GM19238 (cell line): ENCODE measurements around the gene GNB5.
"Not testable (repeated sequence)": the region's sequence is repeated elsewhere in the genome, so short reads cannot be mapped to it uniquely, and the experiment has no call there.

Source experiments
- DNase-seq: peaks from one replicate; pipeline ENCODE4 v3.0.0; 2011; ENCODE audit warnings: low spot score; ENCODE audit not compliant: insufficient read length

Gene GNB5

DNA sequence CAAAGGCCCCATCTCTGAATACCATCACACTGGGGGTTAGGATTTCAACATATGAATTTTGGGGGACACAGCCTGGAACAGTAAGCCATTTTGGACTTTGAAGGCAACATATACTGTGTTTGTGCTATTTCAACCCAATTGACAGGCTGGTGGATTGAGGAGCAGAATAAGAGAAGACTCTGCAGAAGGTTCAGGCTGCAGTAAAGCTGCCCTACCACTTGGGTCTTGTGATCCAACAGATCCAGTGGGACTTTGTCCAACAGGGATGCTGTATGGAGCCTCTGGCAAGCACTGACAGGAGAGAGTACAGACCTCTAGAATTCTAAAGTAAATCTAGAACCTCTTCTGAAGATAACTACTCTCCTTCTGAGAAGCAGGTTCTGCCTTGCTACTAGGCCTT is 77.5 kb downstream of the GNB5 start:
- DNase-seq = no peak

DNA sequence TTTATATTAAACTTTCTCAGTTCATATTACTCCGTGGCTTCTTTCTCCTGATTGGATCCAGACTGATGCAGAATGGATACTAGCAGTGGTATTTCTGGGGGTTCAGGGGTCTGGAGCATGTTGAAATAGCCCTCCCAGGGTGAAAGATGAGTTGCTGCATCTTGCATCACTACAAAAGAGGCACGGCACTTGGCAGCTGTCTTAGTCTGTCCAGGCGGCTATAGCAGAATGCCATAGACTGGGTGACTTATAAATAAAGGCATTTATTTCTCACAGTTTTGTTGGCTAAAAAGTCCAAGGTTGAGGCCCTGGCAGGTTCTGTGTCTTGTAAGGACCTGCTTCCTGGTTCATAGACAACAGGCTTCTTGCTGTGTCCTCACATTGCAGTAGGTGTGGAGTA is 78.0 kb downstream of the GNB5 start:
- no peak for DNase-seq

DNA sequence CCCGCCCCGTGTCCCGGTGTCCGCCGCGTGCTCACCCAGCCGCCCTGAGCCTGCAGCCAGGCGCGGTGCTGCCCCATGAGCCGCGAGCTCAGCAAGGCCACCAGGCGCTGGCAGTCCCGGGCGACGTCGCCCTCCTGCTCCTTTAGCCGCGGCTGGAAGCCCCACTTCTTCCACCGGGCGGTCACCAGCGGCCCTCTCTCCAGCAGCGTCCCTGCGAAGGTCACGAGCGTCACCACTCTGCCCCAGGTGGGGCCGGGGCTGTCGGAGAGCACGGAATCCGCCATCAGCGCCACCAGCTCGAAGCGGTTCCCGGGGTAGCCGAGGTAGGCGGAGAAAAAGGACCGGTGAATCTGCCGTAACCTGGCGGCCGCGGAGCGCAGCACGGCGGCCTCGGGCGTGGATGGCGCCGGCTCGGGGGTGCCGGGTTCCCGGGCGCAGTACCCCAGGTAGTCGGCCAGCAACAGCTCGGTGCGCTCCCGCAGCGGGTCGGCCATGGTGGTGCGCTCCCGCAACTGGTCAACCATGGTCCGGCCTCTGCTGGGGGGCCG is 78.9 kb downstream of the GNB5 start:
- DNase-seq = peak; percentile 37

DNA sequence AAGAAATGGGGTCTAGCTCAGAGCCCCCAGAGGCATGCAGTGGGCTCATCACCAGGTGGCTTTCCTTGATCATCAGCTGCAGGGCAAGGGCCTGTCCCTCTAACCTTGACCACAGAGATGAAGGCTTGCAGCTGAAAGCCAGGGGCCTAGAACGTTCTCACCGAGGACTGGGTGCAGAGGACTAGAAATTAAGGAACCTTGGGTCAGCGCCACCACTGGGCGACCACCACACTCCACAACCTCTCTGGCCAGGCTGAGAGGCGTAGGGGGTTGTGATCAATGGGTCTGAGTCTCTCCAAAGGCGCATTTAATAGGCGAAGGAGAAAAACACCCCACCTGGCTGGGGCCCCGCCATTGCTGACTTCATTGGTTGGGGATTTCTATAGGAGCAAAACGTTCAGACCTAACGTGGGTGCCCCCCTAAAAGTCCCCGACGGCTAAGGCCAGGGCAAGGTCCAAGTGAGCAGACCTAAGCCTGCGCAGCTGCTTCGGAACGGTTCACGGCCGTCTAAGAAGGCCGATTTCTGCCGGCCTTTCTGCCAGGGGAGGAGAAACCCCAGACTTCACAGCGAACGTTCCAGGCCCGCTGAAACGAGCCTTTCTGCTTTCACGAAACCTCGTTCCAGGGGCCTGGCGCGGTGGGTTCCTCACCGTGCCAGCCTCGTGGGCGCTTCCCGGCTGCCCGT is 79.5 kb downstream of the GNB5 start:
- no peak for DNase-seq

DNA sequence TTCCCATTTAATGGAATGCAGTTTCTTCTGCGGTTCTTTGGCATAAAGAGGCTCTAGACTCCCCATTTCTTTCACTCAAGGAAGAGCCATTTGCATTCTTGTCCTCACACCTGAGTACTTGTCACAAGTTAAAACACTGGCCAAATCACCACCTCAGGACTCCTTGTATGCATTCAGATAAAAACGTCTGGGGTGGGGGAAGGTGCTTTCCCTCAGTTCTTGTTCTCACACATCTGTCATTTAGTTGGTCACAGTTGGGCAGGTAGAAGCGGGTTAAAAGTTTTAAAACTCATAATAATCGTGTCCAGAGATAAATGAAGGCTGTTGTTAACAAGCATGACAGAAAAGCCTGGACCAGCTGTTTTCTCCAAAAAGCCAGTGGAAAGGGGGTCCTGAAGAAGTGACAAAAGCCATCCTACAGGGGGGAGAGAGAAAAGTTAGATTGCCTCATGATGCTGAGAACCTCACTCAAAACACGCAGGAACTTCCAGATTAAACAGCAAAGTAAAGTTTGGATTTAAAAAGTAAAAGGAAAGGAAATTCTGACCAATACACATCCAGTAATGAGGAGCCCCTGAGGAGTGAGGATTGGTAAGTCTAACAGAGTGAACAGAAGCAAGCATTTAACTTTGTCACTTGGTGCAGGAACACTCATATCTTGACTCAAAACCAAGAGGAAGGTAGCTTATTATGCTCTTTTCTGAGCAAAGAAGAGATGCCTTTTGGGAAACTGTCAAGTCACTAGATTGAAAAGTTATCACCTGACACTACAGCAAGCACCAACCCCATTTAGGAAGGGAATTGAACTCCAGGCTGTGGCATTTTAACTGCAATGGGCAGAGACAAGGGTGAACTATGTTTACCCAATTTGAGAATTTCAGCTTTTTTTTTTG is 81.4 kb downstream of the GNB5 start:
- DNase-seq = no peak

DNA sequence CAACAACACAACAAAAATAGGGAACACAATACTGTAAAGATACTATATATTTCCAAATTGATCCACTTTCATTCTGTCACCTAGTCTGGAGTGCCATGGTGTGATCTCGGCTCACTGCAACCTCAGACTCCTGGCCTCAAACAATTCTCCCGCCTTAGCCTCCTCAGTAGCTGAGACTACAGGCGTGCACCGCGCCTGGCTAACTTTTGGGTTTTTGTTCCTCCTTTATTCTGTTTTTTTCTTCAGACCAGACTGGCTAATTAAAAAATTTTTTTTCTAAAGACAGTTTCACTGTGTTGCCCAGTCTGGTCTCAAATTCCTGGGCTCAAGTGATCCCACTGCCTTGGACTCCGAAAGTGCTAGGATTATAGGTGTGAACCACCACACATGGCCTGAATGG is 84.0 kb downstream of the GNB5 start:
- DNase-seq = no peak

DNA sequence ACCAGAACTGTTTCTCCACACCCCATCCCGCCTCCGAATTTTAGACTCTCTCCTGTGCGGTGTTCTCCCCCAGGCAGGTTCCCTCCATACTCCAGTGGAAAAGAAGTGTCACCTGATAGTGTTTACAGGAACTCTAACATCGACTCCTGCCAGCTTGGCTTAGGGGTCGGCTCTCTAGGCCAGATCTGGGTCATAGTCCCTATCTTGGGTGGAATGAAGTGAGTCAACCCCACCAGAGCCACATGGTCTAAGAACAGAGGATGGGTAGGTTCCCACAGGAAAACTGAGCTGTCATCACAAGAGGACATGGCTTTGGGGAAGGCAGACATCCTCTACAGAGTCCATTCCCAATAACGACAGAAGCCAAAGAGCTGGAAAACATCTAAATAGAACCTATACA is 84.6 kb downstream of the GNB5 start:
- DNase-seq = no peak

DNA sequence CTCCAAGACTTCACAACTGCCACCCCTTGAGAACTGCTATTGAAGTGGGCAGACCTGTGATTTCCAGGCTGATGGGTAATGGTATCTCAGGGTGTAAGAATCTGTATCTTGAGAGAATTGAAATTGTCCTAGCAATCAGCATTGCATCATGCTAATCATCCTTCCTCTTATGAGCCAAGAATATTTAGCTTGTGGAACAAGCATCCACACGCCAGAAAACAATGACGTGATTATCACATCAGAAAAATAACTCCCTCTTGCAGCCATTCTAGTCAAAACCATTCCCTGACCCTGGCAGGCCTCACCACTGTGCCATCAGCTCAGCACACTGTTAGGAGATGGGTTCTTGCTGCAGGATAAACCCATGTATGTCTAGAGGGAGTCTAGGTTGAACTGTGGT is 85.3 kb downstream of the GNB5 start:
- DNase-seq = no peak

DNA sequence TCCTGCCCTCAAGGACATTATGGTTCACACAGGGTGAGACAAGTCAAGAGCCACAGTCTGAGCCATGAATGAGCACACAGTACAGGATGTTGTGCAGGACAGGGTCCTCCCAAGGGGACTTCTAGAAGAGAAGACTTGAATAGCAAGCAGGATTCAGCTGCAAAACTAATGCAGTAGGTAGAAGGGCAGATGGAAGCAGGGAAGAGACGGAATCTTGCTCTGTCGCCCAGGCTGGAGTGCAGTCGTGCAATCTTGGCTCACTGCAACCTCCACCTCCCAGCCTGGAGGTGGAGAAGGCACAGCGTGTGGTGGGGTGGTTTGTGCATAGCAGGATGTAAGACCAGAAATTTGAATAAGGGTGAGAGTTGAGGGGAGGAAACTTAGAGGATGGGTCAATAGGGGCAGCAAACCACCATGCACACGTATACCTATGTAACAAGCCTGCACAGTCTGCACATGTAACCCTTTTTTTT is 86.6 kb downstream of the GNB5 start:
- no peak for DNase-seq

DNA sequence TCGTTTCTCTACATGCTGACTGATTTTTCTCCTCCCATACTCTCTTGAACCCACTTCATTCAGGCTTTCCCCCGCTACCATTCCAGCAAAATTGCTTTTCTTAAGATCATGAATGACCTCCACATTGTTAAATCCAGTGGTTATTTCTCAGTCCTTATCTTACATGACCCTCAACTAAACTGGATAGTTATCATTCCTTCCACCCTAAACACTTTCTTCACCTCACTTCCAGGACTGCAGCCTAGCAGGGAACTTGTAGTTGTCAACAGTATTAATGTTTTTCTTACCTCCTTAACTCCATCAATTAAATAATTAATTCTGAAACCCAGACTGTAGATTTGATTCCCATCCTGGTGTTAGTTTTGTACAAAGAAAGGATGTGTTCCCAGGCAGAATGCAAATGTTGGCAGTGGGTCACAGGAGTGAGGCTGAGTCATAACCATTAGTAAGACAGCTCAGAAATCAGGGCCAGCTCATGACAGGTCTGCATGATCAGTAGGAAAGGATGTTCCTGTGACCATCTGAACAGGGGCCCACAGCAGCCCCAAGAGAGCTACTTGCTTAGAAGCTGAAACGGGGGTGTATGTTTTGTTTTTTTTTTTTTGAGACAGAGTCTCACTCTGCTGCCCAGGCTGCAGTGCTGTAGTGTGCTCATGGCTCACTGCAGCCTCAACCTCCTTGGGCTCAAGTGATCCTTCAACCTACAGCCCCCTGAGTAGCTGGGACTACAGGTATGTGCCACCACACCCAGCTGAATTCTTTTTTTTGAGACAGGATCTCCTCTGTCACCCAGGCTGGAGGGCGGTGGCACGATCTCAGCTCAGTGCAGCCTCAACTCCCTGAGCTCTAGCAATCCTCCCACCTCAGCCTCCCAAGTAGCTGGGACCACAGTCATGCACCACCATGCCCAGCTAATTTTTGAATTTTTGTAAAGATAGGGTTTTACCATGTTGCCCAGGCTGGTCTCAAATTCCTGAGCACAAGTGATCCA is 87.7 kb downstream of the GNB5 start:
- DNase-seq = peak; percentile 47

DNA sequence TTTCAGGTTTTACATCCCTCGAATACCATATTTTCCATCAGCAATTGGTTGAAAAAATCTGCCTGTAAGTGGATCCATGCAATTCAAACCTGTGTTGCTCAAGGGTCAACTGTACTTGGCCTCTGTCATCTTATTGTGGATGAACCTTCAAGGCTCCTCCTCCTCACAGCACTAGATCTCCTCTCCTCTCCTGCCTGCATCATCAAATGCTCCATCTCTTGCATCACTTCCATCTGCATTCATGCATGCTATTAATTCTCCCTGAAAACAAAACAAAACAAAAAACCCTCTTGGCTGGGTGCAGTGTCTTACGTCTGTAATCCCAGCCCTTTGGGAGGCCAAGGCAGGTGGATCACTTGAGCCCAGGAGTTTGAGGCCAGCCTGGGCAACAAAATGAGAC is 88.7 kb downstream of the GNB5 start:
- DNase-seq = no peak

DNA sequence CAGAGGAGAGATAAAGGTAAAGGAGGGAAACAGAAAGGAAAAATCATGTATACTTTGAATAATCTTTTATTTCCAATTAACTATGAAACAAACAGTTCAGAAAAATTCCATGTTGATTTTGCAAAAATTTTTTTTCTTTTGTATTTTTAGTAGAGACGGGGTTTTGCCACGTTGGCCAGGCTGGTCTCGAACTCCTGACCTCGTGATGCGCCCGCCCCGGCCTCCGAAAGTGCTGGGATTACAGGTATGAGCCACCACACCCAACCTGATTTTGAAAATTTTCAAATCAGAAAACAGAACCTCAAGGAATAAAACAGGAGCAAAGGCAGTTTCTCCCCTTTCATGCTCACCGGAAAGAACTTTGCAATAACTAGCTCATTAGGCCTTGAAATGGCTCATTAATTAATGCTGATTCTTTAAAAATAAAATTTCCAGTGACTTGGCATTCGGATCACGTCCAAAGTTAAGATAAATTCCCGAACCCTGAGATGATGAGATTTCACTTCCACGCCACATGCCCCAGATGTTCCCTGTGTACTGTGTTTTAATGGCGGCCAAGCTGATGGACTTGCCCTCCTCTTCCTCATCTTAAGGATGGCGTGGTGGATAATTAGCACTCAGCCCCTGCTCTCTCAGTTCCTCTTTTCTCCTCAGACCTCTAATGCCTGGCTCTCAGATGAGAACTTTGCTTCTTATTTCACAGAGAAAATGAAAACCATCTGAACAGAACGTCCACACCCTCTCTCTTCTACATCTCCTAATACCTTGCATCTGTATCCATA is 89.5 kb downstream of the GNB5 start:
- no peak for DNase-seq

DNA sequence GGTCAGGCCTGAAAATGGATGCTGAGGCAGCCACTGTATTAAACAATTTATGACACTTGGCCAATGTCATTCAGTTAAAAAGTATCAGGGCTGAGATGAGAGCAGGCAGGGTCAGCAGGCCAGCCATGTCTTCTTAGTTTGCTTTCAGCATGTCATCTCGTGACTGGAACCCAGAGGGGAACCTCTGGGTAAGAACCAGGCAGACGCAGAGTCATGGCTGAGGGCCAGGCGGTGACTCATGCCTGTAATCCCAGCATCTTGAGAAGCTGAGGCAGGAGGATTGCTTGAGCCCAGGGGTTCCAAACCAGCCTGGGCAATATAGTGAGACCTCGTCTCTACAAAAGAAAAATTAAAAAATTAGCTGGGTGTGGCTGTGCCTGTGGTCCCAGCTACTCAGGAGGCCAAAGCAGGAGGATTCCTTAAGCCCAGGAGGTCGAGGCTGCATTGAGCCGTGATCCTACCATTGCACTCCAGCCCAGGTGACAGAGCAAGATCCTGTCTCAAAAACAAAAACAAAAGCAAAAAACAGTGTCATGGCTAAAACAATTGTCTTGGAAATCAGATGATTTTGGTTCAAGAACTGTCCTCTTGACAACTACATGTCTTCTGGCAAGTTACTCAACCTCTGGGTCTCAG is 90.3 kb downstream of the GNB5 start:
- no peak for DNase-seq

DNA sequence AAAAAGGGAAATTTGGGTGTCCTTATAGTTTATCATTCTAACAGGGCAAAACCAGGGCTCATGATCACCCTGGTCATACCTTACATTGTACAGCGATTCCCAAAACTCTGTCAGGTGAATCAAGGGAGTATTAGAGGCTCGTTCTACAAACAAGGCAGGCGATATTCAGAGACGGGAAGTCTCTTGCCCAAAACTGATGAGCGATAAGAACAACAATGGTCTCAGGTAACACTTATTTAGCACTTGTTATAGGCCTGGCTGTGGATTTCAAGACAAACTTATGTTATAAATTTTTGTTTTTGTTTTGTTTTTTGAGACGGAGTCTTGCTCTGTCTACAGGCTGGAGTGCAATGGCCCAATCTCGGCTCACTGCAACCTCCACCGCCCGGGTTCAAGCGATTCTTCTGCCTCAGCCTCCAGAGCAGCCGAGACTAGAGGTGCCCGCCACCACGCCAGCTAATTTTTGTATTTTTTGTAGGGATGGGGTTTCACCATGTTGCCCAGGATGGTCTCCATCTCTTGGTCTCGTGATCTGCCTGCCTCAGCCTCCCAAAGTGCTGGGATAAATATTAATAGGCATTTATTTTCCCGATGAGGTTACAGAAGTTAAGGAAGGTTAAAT is 91.4 kb downstream of the GNB5 start:
- DNase-seq = no peak

DNA sequence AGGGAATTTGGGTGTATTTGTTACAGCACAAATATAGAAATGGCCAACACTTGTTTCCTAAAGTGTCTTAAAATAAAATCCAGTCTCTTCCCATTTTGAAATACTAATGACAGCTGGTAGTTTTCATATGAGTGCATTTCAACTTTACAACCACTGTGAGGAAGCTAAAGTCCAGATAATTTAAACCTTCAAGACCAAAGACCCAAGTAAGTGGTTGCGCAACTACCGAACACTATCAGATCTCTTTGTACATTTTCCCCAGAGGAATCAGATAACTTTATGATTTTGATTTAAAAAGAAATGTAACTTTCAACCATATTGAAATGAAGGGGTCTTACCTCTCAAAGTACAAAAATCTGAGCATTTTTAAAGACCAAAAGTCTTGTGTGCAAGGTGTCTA is 92.9 kb downstream of the GNB5 start:
- DNase-seq = no peak

DNA sequence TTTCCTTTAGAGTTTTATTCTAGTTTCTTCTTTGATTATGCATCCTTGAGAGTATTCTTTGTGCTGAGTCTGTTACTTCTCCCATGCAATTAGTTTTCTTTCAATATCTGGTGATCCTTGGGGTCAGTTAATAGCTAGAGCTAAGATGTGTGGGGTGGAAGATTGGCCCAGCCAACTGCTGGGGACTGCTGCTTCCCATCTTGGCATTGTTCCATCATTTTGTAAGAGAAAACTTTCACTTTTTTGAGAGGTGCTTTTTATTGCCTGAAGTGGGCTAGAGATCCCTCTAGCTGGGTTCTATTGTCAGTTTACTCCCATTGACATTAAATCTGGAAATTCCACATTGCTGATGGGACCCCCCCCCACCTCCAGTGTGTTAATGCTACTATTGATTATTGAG is 94.0 kb downstream of the GNB5 start:
- DNase-seq = no peak

DNA sequence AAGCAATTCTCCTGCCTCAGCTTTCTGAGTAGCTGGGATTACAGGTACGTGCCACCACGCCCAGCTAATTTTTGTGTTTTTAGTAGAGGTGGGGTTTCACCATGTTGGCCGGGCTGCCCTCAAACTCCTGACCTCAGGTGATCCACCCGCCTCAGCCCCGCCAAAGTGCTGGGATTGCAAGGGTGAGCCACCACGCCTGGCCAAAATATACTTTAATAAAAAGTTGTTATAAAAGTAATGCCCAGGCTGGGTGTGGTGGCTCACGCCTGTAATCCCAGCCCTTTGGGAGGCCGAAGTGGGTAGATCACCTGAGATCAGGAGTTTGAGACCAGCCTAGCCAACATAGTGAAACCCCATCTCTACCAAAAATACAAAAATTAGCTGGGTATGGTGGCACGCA is 94.7 kb downstream of the GNB5 start:
- not testable (repeated sequence) for DNase-seq

DNA sequence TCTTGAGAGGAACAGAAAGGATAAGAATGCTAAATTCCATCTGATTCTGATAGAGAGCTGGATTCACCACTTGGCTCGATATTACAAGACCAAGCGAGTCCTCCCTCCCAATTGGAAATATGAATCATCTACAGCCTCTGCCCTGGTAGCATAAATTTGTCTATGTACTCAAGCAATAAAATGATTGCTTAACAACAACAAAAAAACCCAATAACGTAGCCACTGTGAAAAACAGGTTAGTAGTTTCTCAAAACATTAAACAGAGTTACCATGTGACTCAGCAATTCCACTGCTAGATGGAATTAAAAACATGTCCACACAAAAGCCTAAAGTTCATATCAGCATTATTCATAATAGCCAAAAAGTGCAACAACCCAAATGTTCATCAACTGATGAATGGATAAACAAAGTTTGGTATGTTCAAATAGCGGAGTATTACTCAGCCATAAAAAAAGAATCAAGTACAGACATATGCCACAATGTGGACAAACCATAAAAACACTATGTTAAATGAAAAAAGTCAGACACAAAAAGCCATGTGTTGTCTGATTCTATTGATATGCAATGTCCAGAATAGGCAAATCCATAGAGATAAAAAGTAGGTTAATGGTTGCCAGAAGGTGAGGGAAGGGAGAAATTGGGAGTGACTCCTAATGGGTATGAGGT is 95.5 kb downstream of the GNB5 start:
- no peak for DNase-seq
